ENCODE data around the gene FAM117B.

Gene FAM117B

DNA sequence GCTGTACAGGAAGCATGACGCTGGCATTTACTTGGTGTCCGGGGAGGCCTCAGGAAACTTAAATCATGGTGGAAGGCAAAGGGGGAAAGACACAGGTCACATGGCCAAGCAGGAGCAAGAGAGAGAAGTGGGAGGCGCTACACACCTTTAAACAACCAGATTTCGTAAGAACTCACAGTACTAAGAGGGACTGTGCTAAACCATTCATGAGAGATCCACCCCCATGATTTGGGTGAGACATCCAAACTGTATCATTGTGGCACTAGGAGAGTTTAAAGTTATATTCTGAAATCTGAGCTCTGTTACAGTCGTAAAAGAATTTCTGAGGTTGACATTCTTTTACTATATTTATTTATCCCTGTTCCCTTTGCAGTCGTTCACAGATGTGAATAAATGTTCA lies 120.2 kb downstream of the FAM117B start:
- H4K20me1 ChIP-seq (ENCODE audit: low read depth, low read length) = no peaks in the 10 kb centered on the region
- H3K4me2 ChIP-seq (ENCODE audit: low read depth, low read length, poor library complexity, severe bottlenecking) = no peak overlapping the region
- TF ChIP-seq, protein P1, sequence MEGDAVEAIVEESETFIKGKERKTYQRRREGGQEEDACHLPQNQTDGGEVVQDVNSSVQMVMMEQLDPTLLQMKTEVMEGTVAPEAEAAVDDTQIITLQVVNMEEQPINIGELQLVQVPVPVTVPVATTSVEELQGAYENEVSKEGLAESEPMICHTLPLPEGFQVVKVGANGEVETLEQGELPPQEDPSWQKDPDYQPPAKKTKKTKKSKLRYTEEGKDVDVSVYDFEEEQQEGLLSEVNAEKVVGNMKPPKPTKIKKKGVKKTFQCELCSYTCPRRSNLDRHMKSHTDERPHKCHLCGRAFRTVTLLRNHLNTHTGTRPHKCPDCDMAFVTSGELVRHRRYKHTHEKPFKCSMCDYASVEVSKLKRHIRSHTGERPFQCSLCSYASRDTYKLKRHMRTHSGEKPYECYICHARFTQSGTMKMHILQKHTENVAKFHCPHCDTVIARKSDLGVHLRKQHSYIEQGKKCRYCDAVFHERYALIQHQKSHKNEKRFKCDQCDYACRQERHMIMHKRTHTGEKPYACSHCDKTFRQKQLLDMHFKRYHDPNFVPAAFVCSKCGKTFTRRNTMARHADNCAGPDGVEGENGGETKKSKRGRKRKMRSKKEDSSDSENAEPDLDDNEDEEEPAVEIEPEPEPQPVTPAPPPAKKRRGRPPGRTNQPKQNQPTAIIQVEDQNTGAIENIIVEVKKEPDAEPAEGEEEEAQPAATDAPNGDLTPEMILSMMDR (IDR thresholded peaks at IDR 0.05; ENCODE audit: insufficient read depth, low read length, poor library complexity, severe bottlenecking) = no peak
- TF ChIP-seq EZH2phosphoT487 (conservative IDR thresholded peaks at IDR 0.05; ENCODE audit: low read length) = no peak
- H3K9me3 ChIP-seq (ENCODE audit: insufficient read depth, low read length) = no peaks in the 10 kb centered on the region
- H3K27ac ChIP-seq (ENCODE audit: low read depth, low read length) = no peak overlapping the region
- no peak overlapping the region for H3K4me3 ChIP-seq (ENCODE audit: insufficient read depth, low read length, poor library complexity, severe bottlenecking)
- H3K9me2 ChIP-seq (replicated peaks; ENCODE audit: insufficient read depth, low read length) = no peaks in the 10 kb centered on the region
- no peaks in the 10 kb centered on the region for H3F3A ChIP-seq (ENCODE audit: insufficient read depth)
- no peaks in the 10 kb centered on the region for H3K27me3 ChIP-seq (ENCODE audit: low read length)
- H3K9ac ChIP-seq (ENCODE audit: low read length) = no peak overlapping the region
- H3K79me2 ChIP-seq (ENCODE audit: insufficient read depth, low read length) = no peaks in the 10 kb centered on the region
- no peaks in the 10 kb centered on the region for H3K36me3 ChIP-seq (ENCODE audit: low read length)
- no peak overlapping the region for H2AFZ ChIP-seq (ENCODE audit: low read depth, low read length, severe bottlenecking)

DNA sequence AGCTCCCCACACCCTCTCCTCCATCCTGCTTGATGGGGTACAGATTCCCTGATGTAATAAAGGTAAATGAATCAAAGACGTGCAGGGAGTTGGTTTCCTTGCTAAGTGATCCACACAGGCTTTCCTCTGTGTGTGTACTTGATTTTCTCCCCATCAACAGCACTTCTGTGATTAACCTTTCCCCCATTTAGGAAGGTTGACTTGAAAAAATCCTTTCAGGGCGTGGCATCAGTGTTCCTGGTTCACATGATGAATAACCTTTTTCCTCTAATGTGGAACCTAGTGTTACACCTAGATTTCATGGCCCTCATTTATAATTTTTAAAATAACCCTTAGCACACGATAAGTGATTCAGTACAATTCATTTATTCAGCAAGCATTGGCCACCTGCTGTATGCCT lies 121.8 kb downstream of the FAM117B start:
- Histone ChIP-seq H3K79me2 (ENCODE audit: insufficient read depth, low read length) (no peaks in the 10 kb centered on the region), H3K27me3 (ENCODE audit: low read length) (no peaks in the 10 kb centered on the region), H3K9me2 (replicated peaks; ENCODE audit: insufficient read depth, low read length) (no peaks in the 10 kb centered on the region), H3K36me3 (ENCODE audit: low read length) (no peaks in the 10 kb centered on the region), H4K20me1 (ENCODE audit: low read depth, low read length) (no peaks in the 10 kb centered on the region), H3K4me2 (ENCODE audit: low read depth, low read length, poor library complexity, severe bottlenecking) (no peak overlapping the region), H3K27ac (ENCODE audit: low read depth, low read length) (no peak overlapping the region), H3K9me3 (ENCODE audit: insufficient read depth, low read length) (no peaks in the 10 kb centered on the region), H3F3A (ENCODE audit: insufficient read depth) (no peaks in the 10 kb centered on the region), H2AFZ (ENCODE audit: low read depth, low read length, severe bottlenecking) (no peak overlapping the region), H3K4me3 (ENCODE audit: insufficient read depth, low read length, poor library complexity, severe bottlenecking) (no peak overlapping the region), H3K9ac (ENCODE audit: low read length) (no peak overlapping the region)
- TF ChIP-seq, protein P1 (IDR thresholded peaks at IDR 0.05; ENCODE audit: insufficient read depth, low read length, poor library complexity, severe bottlenecking) = no peak
- no peak for TF ChIP-seq EZH2phosphoT487 (conservative IDR thresholded peaks at IDR 0.05; ENCODE audit: low read length)

DNA sequence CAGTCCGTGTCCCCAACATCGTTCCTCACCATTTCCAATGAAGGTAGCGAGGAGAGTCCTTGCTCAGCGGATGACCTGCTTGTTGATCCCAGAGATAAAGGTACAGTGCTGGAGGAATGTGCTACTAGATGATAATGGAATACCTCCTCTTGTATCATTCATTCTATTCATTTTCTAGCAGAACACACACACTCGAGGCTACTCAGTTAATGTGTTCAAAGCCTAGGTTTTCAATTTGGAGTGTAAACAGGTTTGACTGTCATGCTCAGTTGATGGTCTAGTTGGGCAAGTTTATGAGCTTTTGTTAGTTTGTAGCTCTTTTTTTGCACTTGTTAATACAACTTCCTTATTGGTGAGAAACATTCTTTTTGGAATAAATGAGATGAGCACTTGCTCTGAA lies 122.6 kb downstream of the FAM117B start:
- no peak for TF ChIP-seq EZH2phosphoT487 (conservative IDR thresholded peaks at IDR 0.05; ENCODE audit: low read length)
- TF ChIP-seq, protein P1 (IDR thresholded peaks at IDR 0.05; ENCODE audit: insufficient read depth, low read length, poor library complexity, severe bottlenecking) = no peak
- Histone ChIP-seq H3K9me3 (ENCODE audit: insufficient read depth, low read length) (no peaks in the 10 kb centered on the region), H3K4me3 (ENCODE audit: insufficient read depth, low read length, poor library complexity, severe bottlenecking) (no peak overlapping the region), H3K27me3 (ENCODE audit: low read length) (no peaks in the 10 kb centered on the region), H4K20me1 (ENCODE audit: low read depth, low read length) (no peaks in the 10 kb centered on the region), H3K27ac (ENCODE audit: low read depth, low read length) (no peak overlapping the region), H3K79me2 (ENCODE audit: insufficient read depth, low read length) (no peaks in the 10 kb centered on the region), H3K9me2 (replicated peaks; ENCODE audit: insufficient read depth, low read length) (no peaks in the 10 kb centered on the region), H3K36me3 (ENCODE audit: low read length) (no peaks in the 10 kb centered on the region), H3F3A (ENCODE audit: insufficient read depth) (no peaks in the 10 kb centered on the region), H2AFZ (ENCODE audit: low read depth, low read length, severe bottlenecking) (no peak overlapping the region), H3K9ac (ENCODE audit: low read length) (no peak overlapping the region), H3K4me2 (ENCODE audit: low read depth, low read length, poor library complexity, severe bottlenecking) (no peak overlapping the region)
